GM21717 (cell line): ENCODE results near the gene CAPN10.
"Not testable (repeated sequence)": the region's sequence is repeated elsewhere in the genome, so short reads cannot be mapped to it uniquely, and the experiment has no call there.

Source experiments
- ATAC-seq: cut with Tn5 transposase; IDR thresholded peaks from one replicate; pipeline ENCODE4 v1.9.1; 2021; ENCODE audit warnings: mild to moderate bottlenecking, moderate library complexity; ENCODE audit not compliant: unreplicated experiment

The CAPN10 gene

DNA sequence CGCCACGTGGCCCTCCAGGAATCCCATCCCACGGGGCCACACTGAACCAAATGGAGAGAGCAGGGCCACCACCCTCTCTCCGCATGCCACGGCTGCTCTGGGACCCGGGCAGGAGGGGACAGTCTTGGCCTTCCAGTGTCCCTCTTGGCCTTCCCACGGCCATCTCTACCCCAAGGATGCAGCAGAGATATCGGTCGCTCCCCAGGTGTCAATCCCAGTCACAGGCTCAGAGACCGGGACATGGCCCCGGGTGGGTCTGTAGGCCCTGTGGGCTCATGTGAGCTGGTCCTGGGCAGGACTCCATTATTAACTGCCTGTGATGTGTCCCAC is 15.3 kb downstream of the CAPN10 start:
- no peak for ATAC-seq

DNA sequence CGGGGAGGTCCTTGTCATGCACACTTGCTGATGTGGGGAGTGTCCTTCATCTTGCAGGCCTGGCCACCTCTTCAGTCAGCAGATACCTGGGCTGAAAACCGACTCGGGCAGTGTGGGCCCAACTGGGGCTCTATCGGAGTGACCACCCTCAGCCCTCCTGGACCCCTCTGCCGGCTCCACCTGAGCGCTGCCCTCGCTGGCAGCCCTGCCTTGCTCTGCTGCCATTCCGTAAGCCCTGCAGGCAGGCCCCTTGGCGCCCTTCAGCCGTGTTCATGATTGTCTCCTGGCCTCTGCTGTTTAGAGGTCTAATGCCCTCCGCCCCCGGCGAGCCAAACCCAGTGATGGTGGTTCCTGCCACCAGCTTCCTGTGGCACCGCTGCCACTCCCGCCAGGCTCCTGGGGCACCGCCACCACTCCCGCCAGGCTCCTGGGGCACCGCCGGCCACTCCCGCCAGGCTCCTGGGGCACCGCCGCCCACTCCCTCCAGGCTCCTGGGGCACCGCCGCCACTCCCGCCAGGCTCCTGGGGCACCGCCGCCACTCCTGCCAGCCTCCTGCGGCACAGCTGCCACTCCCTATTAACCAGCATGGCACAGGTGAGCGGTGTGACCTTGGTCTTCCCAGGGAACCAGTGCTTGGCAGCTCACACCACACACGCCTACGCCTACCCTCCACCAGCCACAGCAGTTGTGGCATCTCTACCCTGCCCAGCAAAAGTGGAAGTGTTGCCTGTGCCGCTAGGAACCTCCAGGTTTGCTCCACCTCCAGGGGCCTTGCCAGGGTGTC is 15.9 kb downstream of the CAPN10 start:
- no peak for ATAC-seq

GRCh38 chr2:240603081-240603835 is 16.7 kb downstream of the CAPN10 start:
- no peak for ATAC-seq

GRCh38 chr2:240603846-240604245 is 17.3 kb downstream of the CAPN10 start:
- no peak for ATAC-seq

DNA sequence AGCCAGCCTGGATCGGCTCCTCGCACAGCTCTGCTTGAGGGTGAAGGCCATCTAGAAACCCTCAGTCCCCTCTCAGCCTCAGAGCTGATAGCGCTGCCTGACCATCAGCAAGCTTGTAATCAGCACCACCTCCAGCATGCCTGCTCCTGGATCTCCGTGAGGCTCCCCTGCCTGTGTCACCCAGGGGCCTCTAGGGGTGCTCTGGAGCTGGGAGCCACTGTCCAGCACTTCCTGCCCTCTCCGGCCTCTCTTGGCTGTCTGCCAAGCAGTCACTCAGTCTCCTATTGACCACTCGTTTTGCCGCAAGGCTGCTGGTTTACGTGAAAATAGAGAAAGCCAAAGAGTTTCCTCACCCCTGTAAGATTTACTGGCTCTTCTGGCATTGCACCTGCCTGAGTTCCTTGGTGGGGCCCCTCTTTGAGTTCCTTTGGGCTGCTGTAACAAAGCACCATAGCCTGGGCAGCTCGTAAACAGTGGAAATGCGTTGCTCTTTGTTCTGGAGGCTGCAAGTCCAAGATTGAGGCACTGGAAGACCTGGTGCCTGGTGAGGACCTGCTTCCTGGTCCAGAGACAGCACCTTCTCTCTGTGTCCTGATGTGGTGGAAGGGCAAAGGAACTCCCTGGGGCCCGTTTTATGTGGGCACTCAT is 17.9 kb downstream of the CAPN10 start:
- no peak for ATAC-seq

- ATAC-seq, result no peak
Observed at GRCh38 chr2:240604939-240605716, 18.6 kb downstream of the CAPN10 start.

- ATAC-seq, result no peak
Observed at GRCh38 chr2:240605867-240606743, 19.6 kb downstream of the CAPN10 start.

- no peak for ATAC-seq
Observed at GRCh38 chr2:240611601-240612210, 25.2 kb downstream of the CAPN10 start.

- ATAC-seq, result no peak
Observed at GRCh38 chr2:240613781-240614180, 27.2 kb downstream of the CAPN10 start.

GRCh38 chr2:240614391-240614790 is 27.9 kb downstream of the CAPN10 start:
- no peak for ATAC-seq

GRCh38 chr2:240615396-240615795 is 28.9 kb downstream of the CAPN10 start:
- no peak for ATAC-seq

DNA sequence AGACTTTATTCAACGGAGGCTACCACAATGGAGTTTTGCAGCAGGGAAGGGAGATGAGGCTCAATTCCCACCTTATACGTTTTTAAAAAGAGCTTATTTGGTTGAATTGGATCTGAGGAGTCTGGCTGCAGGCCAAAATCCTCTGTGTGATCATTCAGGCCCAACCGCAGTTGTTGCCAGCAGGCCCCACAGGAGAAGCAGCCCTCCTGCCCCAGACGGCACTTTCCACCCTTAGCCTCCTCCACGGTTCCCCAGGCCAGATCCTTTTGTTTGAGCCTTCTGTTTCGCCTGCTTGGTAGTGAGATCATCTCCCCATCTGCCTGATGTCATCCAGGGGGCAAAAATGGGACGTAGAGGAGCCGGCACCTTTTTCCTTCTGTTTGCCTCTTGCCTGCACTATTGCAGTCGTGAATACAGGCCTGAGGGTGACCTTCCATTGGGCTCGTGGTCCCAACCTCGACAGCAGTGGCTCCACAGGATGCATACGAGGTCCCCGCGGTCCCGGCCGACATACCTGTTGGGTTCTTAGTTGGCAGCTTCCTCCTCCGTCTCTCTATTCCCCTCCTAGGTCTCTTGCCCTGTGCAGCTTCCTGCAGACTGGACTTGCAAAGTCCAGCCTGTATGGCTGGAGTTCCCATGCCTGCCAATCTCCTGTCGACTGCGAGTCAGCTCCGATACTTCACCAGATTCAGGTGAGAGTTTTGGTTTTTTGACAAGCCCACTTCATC is 29.4 kb downstream of the CAPN10 start:
- no peak for ATAC-seq

GRCh38 chr2:240616860-240617666 is 30.5 kb downstream of the CAPN10 start:
- not testable (repeated sequence) for ATAC-seq

- no peak for ATAC-seq
Observed at GRCh38 chr2:240618776-240619175, 32.2 kb downstream of the CAPN10 start.

DNA sequence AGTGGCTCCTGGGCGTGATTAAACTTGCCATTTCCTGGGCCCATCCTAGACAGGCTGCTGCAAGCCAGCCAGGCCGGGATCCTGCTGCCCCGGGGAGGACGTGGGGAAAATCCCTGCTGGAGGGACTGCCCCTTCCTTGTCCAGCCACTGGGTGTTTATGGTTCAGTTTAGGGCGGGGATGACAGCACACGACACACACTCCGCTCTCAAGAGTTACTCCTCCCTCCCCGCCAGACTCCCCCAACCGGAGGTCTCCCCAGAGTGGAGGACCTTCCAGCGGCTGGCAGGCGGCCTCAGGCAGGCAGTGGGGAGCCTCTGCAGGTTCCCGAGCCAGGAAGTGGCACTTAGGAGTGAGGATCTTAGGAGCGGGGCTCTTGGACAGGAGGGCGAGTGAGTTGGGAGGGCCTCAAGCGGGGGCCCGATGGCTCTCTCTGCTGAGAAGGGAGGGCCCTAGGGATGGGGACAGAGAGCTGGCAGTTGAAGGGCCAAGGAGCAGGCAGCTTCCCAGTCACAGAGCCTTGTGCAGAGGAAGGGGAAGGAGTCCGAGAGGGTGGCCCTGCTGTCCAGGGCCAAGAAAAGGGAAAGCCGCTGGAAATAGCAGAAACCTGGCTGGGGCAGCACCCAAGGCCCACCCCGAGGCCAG is 33.1 kb downstream of the CAPN10 start:
- no peak for ATAC-seq

DNA sequence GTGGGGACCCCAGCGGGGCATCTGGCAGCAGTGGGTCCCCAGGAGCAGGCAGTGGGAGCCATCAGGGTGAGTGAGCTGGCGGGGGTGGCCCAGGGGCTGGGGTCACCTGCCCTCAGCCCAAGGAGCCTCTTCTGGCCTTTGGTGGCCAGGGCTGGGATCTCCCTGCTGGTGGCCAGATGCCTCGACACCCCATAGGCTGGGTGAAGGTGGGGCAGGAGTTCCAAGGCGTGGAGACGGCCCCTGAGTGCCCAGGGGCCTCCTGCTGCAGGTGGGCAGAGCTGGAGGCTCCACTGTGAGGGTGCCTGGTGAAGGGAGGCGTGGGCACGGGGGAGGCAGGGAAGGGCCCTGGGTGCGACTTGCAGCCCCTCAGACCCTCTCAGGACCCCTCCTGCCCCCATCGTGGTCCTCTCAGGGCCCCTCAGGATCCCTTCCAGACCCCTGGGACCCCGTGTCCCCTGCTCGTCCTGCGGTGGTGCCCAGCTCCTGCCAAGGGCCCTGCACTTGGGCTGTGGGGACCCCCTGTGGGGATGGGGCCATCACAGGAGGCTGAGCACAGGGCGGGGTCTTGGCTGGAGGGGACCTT is 33.7 kb downstream of the CAPN10 start:
- ATAC-seq, result no peak

DNA sequence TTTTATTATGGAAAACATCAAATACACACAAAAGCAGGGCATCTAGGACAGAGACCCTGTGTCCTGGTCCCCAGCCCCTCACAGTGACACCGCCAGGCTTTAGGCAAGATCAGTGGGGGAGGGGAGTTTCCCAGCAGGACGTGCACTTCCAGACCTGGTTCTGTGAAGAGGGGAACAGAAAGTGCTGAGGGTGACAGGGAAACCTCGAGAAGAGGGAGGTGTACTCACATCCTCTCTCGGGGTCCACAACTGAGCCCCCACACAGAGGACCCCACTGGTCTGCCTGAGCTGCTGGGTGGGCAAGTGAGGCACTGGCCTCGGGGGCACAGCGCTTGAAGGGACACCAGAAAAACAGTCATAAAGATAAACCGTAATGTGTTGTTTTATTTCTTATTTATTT is 34.3 kb downstream of the CAPN10 start:
- no peak for ATAC-seq

DNA sequence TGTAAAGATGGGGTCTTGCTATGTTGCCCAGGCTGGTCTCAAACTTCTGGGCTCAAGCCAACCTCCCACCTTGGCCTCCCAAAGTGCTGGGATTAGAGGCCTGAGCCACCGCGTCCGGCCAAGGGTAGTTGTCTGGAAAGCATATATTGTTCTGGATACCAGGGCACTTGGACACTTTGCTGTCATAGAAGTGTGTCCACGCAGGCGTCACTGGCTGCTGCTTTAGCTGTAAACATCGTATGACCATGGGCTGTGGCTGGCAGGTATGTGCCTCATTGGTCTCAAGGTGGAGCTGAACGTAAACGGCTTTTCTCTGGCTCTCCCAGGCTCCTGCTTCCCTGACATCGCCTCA is 35.5 kb downstream of the CAPN10 start:
- ATAC-seq, result no peak
